Hepatic stellate cell (primary cell): ENCODE data around the gene PTPRC.

Source experiments
- DNase-seq: peaks from one replicate; pipeline ENCODE4 v3.0.0; 2011; ENCODE audit warnings: low spot score

The PTPRC gene

GRCh38 chr1:198620218-198620617, 18.6 kb upstream of the PTPRC start:
- DNase-seq = no peak

- no peak for DNase-seq
Observed at GRCh38 chr1:198620951-198621824, 17.7 kb upstream of the PTPRC start.

- no peak for DNase-seq
Observed at GRCh38 chr1:198622001-198622400, 16.8 kb upstream of the PTPRC start.

- DNase-seq = peak; percentile 19
Observed at GRCh38 chr1:198623752-198624647, 14.8 kb upstream of the PTPRC start.

GRCh38 chr1:198624648-198624980, 14.2 kb upstream of the PTPRC start:
- DNase-seq = no peak

GRCh38 chr1:198627436-198628066, 11.3 kb upstream of the PTPRC start:
- no peak for DNase-seq

GRCh38 chr1:198628067-198628455, 10.8 kb upstream of the PTPRC start:
- no peak for DNase-seq

GRCh38 chr1:198629610-198630009, 9.2 kb upstream of the PTPRC start:
- DNase-seq = no peak

GRCh38 chr1:198630863-198631262, 8.0 kb upstream of the PTPRC start:
- no peak for DNase-seq

- no peak for DNase-seq
Observed at GRCh38 chr1:198631292-198631691, 7.5 kb upstream of the PTPRC start.

- DNase-seq = no peak
Observed at GRCh38 chr1:198632007-198632406, 6.8 kb upstream of the PTPRC start.

- DNase-seq = no peak
Observed at GRCh38 chr1:198633675-198634121, 5.1 kb upstream of the PTPRC start.

- DNase-seq = no peak
Observed at GRCh38 chr1:198635964-198636363, 2.9 kb upstream of the PTPRC start.

GRCh38 chr1:198636391-198636790, 2.4 kb upstream of the PTPRC start:
- DNase-seq = no peak

GRCh38 chr1:198637157-198637556, 1.7 kb upstream of the PTPRC start:
- DNase-seq = no peak

- DNase-seq = no peak
Observed at GRCh38 chr1:198637916-198638437, 863 bp upstream of the PTPRC start.

- DNase-seq = no peak
Observed at GRCh38 chr1:198638441-198638840, 399 bp upstream of the PTPRC start.

- DNase-seq = no peak
Observed at GRCh38 chr1:198639671-198640143, 867 bp downstream of the PTPRC start.

GRCh38 chr1:198640174-198640573, 1.3 kb downstream of the PTPRC start:
- no peak for DNase-seq

- DNase-seq = no peak
Observed at GRCh38 chr1:198641501-198641900, 2.7 kb downstream of the PTPRC start.

- no peak for DNase-seq
Observed at GRCh38 chr1:198641966-198642668, 3.3 kb downstream of the PTPRC start.

GRCh38 chr1:198642983-198643382, 4.1 kb downstream of the PTPRC start:
- DNase-seq = no peak
